ENCODE results near the gene CYP4F2.
"Not testable (repeated sequence)": the region's sequence is repeated elsewhere in the genome, so short reads cannot be mapped to it uniquely, and the experiment has no call there.

Gene CYP4F2

GRCh38 chr19:15859187-15859586 lies 38.7 kb downstream of the CYP4F2 start:
- DNase-seq (ENCODE audit: low read depth in 2 of 2): no peak

- DNase-seq (ENCODE audit: low read depth in 2 of 2): no peak
Measured at GRCh38 chr19:15850385-15850784, 47.5 kb downstream of the CYP4F2 start.

- no peak for DNase-seq (ENCODE audit: low read depth in 2 of 2)
Measured at GRCh38 chr19:15846923-15847322, 51.0 kb downstream of the CYP4F2 start.

GRCh38 chr19:15843894-15844222 lies 54.0 kb downstream of the CYP4F2 start:
- not testable (repeated sequence) for DNase-seq (ENCODE audit: low read depth in 2 of 2)

GRCh38 chr19:15843203-15843893 lies 54.5 kb downstream of the CYP4F2 start:
- DNase-seq (ENCODE audit: low read depth in 2 of 2): no peak

- DNase-seq (ENCODE audit: low read depth in 2 of 2): no peak
Measured at GRCh38 chr19:15841875-15842569, 55.9 kb downstream of the CYP4F2 start.

- no peak for DNase-seq (ENCODE audit: low read depth in 2 of 2)
Measured at GRCh38 chr19:15840833-15841232, 57.0 kb downstream of the CYP4F2 start.

DNA sequence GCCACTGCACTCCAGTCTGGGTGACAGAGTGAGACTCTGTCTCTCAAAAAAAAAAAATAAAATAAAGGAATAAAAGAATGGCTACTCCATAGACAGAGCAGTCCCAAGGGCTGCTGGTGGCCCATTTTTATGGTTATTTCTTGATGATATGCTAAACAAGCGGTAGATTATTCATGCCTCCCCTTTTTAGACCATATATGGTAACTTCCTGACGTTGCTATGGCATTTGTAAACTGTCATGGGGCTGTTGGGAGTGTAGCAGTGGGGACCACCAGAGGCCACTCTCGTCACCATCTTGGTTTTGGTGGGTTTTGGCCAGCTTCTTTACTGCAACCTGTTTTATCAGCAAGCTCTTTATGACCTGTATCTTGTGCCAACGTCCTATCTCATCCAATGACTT lies 58.0 kb downstream of the CYP4F2 start:
- not testable (repeated sequence) for DNase-seq (ENCODE audit: low read depth in 2 of 2)

DNA sequence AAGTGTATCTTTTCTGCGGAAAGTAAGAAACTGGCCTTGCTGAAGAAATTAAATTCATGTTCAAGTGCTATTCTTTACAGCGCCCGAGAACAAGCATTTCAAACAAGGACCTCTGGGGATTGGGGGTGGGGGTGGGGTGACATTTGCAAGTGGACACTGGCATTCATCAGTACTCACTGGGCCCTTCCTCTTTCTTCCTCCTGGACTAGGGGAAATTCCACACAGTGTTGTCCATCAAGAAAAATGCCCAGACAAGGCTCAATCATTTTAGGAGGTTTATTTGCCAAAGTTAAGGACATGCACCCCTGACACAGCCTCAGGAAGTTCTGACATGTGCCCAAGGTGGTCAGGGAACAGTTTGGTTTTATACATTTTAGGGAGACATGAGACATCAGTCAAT lies 59.5 kb downstream of the CYP4F2 start:
- DNase-seq (ENCODE audit: low read depth in 2 of 2): no peak

DNA sequence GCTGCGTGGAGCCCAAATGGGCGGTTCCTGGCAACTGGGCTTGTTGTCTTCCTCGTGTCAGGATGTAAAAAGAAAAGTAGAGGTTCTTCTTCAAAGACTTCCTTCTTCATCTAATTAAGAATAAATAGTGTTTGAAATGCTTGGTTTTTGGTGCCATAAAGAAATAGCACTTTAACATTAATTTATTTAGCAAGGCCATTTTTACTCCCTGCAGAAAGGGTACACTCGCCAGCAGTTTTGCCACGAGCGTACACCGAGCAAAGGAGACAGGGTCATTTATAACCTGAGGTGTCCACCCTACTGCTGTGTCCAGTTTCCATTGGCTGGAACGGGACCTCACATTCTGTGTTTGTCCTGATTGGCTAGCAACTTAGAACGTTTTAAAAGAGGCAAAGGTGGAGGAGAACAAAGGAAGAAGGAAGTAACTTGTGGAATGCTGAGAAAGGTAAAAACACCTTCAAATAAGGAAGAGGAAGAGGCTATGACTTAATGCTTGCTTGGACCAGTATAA lies 60.6 kb downstream of the CYP4F2 start:
- DNase-seq (ENCODE audit: low read depth in 2 of 2): no peak

DNA sequence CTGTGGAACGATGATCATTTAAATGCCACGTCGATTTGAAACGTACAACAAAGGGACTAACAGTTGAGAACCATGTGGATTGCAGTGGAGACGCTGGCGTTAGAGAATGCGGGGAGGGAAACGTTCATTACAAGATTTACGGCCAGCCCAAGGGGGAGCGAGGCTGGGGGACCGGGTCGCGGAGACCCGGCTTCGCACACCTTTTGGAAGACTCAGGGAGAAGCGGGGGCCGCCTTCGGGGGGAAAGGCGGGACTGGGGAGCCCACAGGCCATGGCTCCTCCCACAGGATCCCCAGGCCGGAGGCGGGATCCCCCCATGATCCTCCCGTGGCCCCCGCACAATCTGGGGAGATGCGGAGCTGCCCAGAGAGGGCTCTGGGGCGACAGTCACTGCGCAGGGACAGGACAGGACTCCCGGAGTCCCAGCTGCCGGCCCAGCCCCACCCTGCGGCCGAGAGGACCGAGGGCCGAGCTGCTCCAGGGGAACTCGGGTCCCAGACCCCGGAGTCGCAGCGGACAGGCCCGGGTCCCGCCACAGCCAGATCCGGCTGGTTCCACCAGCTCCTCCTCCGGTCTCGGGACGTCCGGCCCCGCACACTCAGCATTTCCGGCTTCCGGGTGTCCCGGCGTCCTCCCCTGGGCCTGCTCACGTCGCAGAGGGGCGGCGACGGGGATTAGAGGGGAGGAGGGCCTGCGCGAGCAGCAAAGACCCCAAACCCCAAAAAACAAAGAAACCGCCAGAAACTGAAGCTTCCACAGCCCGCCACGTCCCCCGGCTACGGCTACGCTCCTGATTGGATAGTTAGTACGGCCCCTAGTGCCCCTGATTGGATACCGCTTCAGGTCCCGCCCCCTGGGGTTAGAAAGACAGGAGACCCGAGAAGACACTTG lies 61.3 kb downstream of the CYP4F2 start:
- peak; percentile 82 to 88 for DNase-seq (ENCODE audit: low read depth in 2 of 2)

GRCh38 chr19:15835565-15836329 lies 62.1 kb downstream of the CYP4F2 start:
- DNase-seq (ENCODE audit: low read depth in 2 of 2): peak in 1 of 2 donors; percentile 32

GRCh38 chr19:15834232-15834631 lies 63.6 kb downstream of the CYP4F2 start:
- DNase-seq (ENCODE audit: low read depth in 2 of 2): not testable (repeated sequence)

- DNase-seq (ENCODE audit: low read depth in 2 of 2): no peak
Measured at GRCh38 chr19:15831626-15832025, 66.2 kb downstream of the CYP4F2 start.

GRCh38 chr19:15829786-15830185 lies 68.1 kb downstream of the CYP4F2 start:
- no peak for DNase-seq (ENCODE audit: low read depth in 2 of 2)

DNA sequence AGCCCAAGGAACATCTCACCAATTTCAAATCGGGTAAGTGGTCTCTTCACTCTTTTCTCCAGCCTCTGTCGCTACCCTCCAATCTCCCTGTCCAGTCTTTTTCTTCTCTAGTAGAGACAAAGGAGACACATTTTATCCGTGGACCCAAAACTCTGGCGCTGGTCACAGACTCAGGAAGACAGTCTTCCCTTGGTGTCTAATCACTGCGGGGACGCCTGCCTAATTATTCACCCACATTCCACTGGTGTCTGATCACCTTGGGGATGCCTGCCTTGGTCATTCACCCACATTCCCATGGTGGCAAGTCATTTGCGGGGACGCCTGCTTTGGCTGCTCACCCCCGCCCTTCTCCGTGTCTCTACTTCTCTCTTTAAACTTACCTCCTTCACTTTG lies 68.6 kb downstream of the CYP4F2 start:
- DNase-seq (ENCODE audit: low read depth in 2 of 2): no peak

GRCh38 chr19:15828611-15829305 lies 69.1 kb downstream of the CYP4F2 start:
- not testable (repeated sequence) for DNase-seq (ENCODE audit: low read depth in 2 of 2)

DNA sequence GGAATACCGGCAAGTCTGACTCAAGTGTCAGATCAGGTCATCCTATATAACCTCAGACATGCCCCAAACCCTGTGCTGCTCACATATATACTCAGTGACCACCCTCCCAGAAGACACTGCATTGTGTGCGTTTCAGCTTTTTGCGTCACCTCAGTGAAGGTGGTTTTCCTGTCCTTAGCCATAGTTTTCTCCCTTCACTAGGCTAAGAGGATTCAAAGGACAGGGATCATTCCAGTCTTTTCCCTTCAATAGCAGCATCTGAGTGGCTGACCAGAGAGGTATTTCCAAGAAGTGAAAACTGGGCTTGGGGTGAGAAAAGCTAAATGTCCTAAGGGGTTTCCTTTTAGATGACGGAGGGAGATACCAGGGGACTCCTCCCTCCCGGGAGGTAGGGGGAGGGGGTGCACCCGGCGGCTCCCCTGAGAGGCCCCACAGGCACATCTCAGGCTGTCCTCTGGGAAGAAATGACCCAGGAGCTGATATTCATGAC lies 69.7 kb downstream of the CYP4F2 start:
- no peak for DNase-seq (ENCODE audit: low read depth in 2 of 2)

Measured in stimulated activated CD4-positive, alpha-beta T cell treated with anti-CD3 and anti-CD28 coated beads, Interleukin-1b, Interleukin-23, amount 100 ng/mL, for 1 hour (primary cell).